ENCODE measurements around the gene KIF4B.
"Not testable (repeated sequence)": the region's sequence is repeated elsewhere in the genome, so short reads cannot be mapped to it uniquely, and the experiment has no call there.

The KIF4B gene

GRCh38 chr5:155006265-155006664 is 7.3 kb upstream of the KIF4B start:
- DNase-seq, result not testable (repeated sequence)

- no peak for DNase-seq
Observed at GRCh38 chr5:155008669-155009068, 4.9 kb upstream of the KIF4B start.

GRCh38 chr5:155010881-155011280 is 2.7 kb upstream of the KIF4B start:
- no peak for DNase-seq

GRCh38 chr5:155015239-155015638 is 1.7 kb downstream of the KIF4B start:
- no peak for DNase-seq

GRCh38 chr5:155017610-155018009 is 4.1 kb downstream of the KIF4B start:
- DNase-seq, result no peak

- DNase-seq, result no peak
Observed at GRCh38 chr5:155019601-155020226, 6.2 kb downstream of the KIF4B start.

GRCh38 chr5:155021842-155022241 is 8.3 kb downstream of the KIF4B start:
- no peak for DNase-seq

GRCh38 chr5:155023320-155023719 is 9.8 kb downstream of the KIF4B start:
- DNase-seq, result no peak

GRCh38 chr5:155024015-155024414 is 10.5 kb downstream of the KIF4B start:
- no peak for DNase-seq

- DNase-seq, result no peak
Observed at GRCh38 chr5:155025895-155026294, 12.3 kb downstream of the KIF4B start.

GRCh38 chr5:155027993-155028629 is 14.6 kb downstream of the KIF4B start:
- DNase-seq, result no peak

- no peak for DNase-seq
Observed at GRCh38 chr5:155029240-155029639, 15.7 kb downstream of the KIF4B start.

- not testable (repeated sequence) for DNase-seq
Observed at GRCh38 chr5:155034145-155034744, 20.7 kb downstream of the KIF4B start.

GRCh38 chr5:155035087-155035486 is 21.5 kb downstream of the KIF4B start:
- DNase-seq, result not testable (repeated sequence)

- no peak for DNase-seq
Observed at GRCh38 chr5:155040984-155041653, 27.6 kb downstream of the KIF4B start.

GRCh38 chr5:155044591-155044990 is 31.0 kb downstream of the KIF4B start:
- no peak for DNase-seq

- no peak for DNase-seq
Observed at GRCh38 chr5:155046591-155046990, 33.0 kb downstream of the KIF4B start.

- no peak for DNase-seq
Observed at GRCh38 chr5:155047818-155048217, 34.3 kb downstream of the KIF4B start.

- no peak for DNase-seq
Observed at GRCh38 chr5:155049569-155050383, 36.2 kb downstream of the KIF4B start.

- no peak for DNase-seq
Observed at GRCh38 chr5:155050384-155051019, 36.9 kb downstream of the KIF4B start.

- DNase-seq, result no peak
Observed at GRCh38 chr5:155052532-155052931, 39.0 kb downstream of the KIF4B start.

GRCh38 chr5:155053501-155053900 is 39.9 kb downstream of the KIF4B start:
- no peak for DNase-seq
